SK-N-SH (cell line): ENCODE data around the gene FEZF1.

Experiments
- CTCF ChIP-seq: fragments of 200-600 bp; sonication (generic); IDR thresholded peaks from 2 replicates; pipeline ENCODE4 v1.6.1; 2017; ENCODE audit warnings: antibody characterized with exemption, mild to moderate bottlenecking, moderate library complexity
- EP300 ChIP-seq, 2 experiments: IDR thresholded peaks; 2 replicates each; pipeline versions ENCODE4 v1.4.0 to v1.6.1; 2012; ENCODE audit warnings: borderline replicate concordance in 1 of 2, low read depth in 1 of 2, low read length in 1 of 2
- EZH2phosphoT487 ChIP-seq: fragments of 200-600 bp; sonication (generic); IDR thresholded peaks from 2 replicates; pipeline ENCODE4 v1.6.1; 2017; ENCODE audit warnings: low read depth, mixed run types, mild to moderate bottlenecking, antibody characterized with exemption, moderate library complexity, borderline replicate concordance
- GATA2 ChIP-seq: sonication (generic); formaldehyde crosslinking; IDR thresholded peaks from 2 replicates; pipeline ENCODE4 v1.5.0; 2020; ENCODE audit warnings: mild to moderate bottlenecking, missing genetic modification reagents
- JUND ChIP-seq: IDR thresholded peaks from 2 replicates; pipeline ENCODE4 v1.4.0; 2012
- MAX ChIP-seq: IDR thresholded peaks from 2 replicates; pipeline ENCODE4 v1.4.0; 2012; ENCODE audit warnings: low read depth
- POLR2AphosphoS5 ChIP-seq: IDR thresholded peaks from 2 replicates; pipeline ENCODE4 v1.6.1; 2012; ENCODE audit warnings: low read depth, low read length
- RAD21 ChIP-seq: IDR thresholded peaks from 2 replicates; pipeline ENCODE4 v1.6.1; 2012; ENCODE audit warnings: mild to moderate bottlenecking, low read length
- RFX5 ChIP-seq: IDR thresholded peaks from 2 replicates; pipeline ENCODE4 v1.6.1; 2012; ENCODE audit warnings: mild to moderate bottlenecking, improper control_type of control experiment, low read length
- SIN3A ChIP-seq: IDR thresholded peaks from 2 replicates; pipeline ENCODE4 v1.6.1; 2012; ENCODE audit warnings: low read depth, mild to moderate bottlenecking, low read length, moderate library complexity, borderline replicate concordance
- SMC3 ChIP-seq: IDR thresholded peaks from 2 replicates; pipeline ENCODE4 v1.6.1; 2012; ENCODE audit warnings: low read depth, low read length, improper control_type of control experiment
- YY1 ChIP-seq: IDR thresholded peaks from 2 replicates; pipeline ENCODE4 v1.4.0; 2012; ENCODE audit warnings: low read depth, mild to moderate bottlenecking
- TF ChIP-seq, protein P1 (sequence below): fragments of 150-350 bp; IDR thresholded peaks from 2 replicates; pipeline ENCODE4 v1.6.1; 2017; ENCODE audit warnings: antibody characterized with exemption, low read length, low read depth, borderline replicate concordance

DNA sequence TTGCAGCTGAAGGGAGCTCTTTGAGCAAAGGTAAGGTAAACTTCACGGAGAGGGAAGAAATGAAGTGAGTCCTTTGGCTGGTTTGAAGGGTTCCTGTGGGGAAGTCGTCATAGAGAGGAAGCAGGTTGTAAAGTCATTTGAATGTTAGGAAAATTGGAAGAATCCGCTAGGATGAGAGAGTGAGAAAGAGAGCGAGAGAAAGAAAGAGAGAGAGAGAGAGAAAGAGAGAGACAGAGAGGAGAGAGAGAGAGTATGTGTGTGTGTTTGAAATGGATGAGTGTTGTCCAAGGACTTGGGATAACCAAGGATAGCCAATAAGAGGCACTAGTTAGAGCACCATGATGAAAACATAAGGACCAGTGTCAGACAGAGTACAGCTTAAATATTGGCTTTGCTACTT is 43.1 kb downstream of the FEZF1 start:
- TF ChIP-seq RAD21 (no peak), CTCF (no peak), GATA2 (CRISPR knock-in tag) (no peak), SMC3 (no peak), SIN3A (no peak), MAX (no peak), RFX5 (no peak), YY1 (no peak), EP300 (IDR thresholded peaks at IDR 0.05; ENCODE audit: borderline replicate concordance in 1 of 2, low read depth in 1 of 2, low read length in 1 of 2) (no peak), EZH2phosphoT487 (no peak), POLR2AphosphoS5 (no peak), JUND (no peak)
- TF ChIP-seq, protein P1, sequence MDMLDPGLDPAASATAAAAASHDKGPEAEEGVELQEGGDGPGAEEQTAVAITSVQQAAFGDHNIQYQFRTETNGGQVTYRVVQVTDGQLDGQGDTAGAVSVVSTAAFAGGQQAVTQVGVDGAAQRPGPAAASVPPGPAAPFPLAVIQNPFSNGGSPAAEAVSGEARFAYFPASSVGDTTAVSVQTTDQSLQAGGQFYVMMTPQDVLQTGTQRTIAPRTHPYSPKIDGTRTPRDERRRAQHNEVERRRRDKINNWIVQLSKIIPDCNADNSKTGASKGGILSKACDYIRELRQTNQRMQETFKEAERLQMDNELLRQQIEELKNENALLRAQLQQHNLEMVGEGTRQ: no peak
